K562 (cell line): ENCODE results near the gene AMDHD2. TPM values are rescaled to one million over a fixed set of nuclear protein-coding genes. Genes with fewer than 3 reads are reported as not detected.

Experiments
- ATAC-seq: fragments of 200-7000 bp; cut with Tn5 transposase; 3 replicates; pipeline ENCODE4 v1.9.1; 2020; ENCODE audit warnings: moderate library complexity
- BruUV-seq: library from RNA; stranded (reverse); fragments of 400-500 nt; replicated peaks from 2 replicates; lab custom pipeline; 2021; lab: Mats Ljungman, UMichigan
- CTCF ChIA-PET: fragments of 300-600 bp; formaldehyde crosslinking; extraction: SDS; loops from one replicate; lab custom pipeline; 2021; ENCODE audit warnings: low intra/inter-chr PET ratio; lab: Yijun Ruan, JAX
- POLR2A ChIA-PET: fragments of 300-600, 350-650 bp; sonication (Branson Sonifier 250); formaldehyde crosslinking; extraction: SDS; loops from one replicate; lab custom pipeline; 2021; ENCODE audit warnings: antibody characterized with exemption, inconsistent platforms; lab: Yijun Ruan, JAX
- DNase-seq, 4 experiments: peaks; one replicate each; pipeline versions ENCODE4 v3.0.0 to v3.0.0-alpha.2; 2011 to 2018; ENCODE audit warnings: low spot score in 3 of 4, mixed read lengths in 3 of 4; ENCODE audit errors: extremely low read depth in 1 of 4
- FAIRE-seq: peaks from 2 replicates; lab custom pipeline; 2011; peaks lifted over from hg19 to GRCh38; lab: Jason Lieb, UNC
- H2AFZ ChIP-seq: 2 replicates; pipeline ENCODE4 v1.6.0; 2011; ENCODE audit warnings: low read depth, low read length, control low read depth, inconsistent platforms
- H3K27ac ChIP-seq: fragments of 200-600 bp; 3 replicates; pipeline ENCODE4 v1.8.0; 2011; ENCODE audit warnings: low read depth, mild to moderate bottlenecking, control low read depth, inconsistent platforms, low read length, moderate library complexity, mixed read lengths; ENCODE audit errors: extremely low read depth
- H3K27me3 ChIP-seq, 2 experiments: fragments of 300-600 bp in 1 of 2; 2 replicates in 1 of 2; 3 replicates in 1 of 2; pipeline versions ENCODE4 v1.6.0 to v1.8.0; 2011; ENCODE audit warnings: inconsistent platforms in 2 of 2, low read length in 2 of 2, mild to moderate bottlenecking in 1 of 2, mixed read lengths in 1 of 2, moderate library complexity in 1 of 2; ENCODE audit not compliant: control insufficient read depth in 2 of 2, insufficient read depth in 2 of 2
- H3K36me3 ChIP-seq: fragments of 300-600 bp; 3 replicates; pipeline ENCODE4 v1.8.0; 2011; ENCODE audit warnings: mild to moderate bottlenecking, low read length, inconsistent platforms; ENCODE audit not compliant: control insufficient read depth, insufficient read depth
- H3K4me1 ChIP-seq, 2 experiments: fragments of 200-600 bp in 1 of 2; replicated peaks in 1 of 2; 2 replicates in 1 of 2; 3 replicates in 1 of 2; pipeline versions ENCODE4 v1.5.1 to v1.8.0; 2011; ENCODE audit warnings: inconsistent platforms in 2 of 2, low read length in 2 of 2, mild to moderate bottlenecking in 1 of 2, mixed read lengths in 1 of 2, moderate library complexity in 1 of 2; ENCODE audit not compliant: control insufficient read depth in 2 of 2, insufficient read depth in 2 of 2
- H3K4me2 ChIP-seq: 2 replicates; pipeline ENCODE4 v1.6.1; 2011; ENCODE audit warnings: low read length, control low read depth, inconsistent platforms, mixed read lengths; ENCODE audit not compliant: insufficient read depth
- H3K4me3 ChIP-seq: fragments of 200-600 bp; sonication (generic), shearing (Covaris generic); 2 replicates; pipeline ENCODE4 v1.5.1; 2016; ENCODE audit warnings: control low read depth, inconsistent platforms
- H3K79me2 ChIP-seq: fragments of 200-600 bp; 3 replicates; pipeline ENCODE4 v1.8.0; 2011; ENCODE audit warnings: low read length, inconsistent platforms; ENCODE audit not compliant: control insufficient read depth, insufficient read depth
- H3K9ac ChIP-seq, 2 experiments: 2 replicates each; pipeline versions ENCODE4 v1.6.0 to v1.6.1; 2011; ENCODE audit warnings: low read depth in 2 of 2, low read length in 2 of 2, control low read depth in 1 of 2, inconsistent platforms in 1 of 2, mild to moderate bottlenecking in 1 of 2, mixed read lengths in 1 of 2; ENCODE audit not compliant: insufficient read depth in 1 of 2
- H3K9me1 ChIP-seq: one replicate; pipeline ENCODE4 v1.6.0; 2011; ENCODE audit warnings: inconsistent platforms, mild to moderate bottlenecking, low read length, moderate library complexity; ENCODE audit not compliant: control insufficient read depth, insufficient read depth
- H3K9me3 ChIP-seq: replicated peaks from 2 replicates; pipeline ENCODE4 v1.5.1; 2011; ENCODE audit warnings: low read depth, low read length, inconsistent platforms; ENCODE audit not compliant: control insufficient read depth, insufficient read depth
- H4K20me1 ChIP-seq: replicated peaks from 2 replicates; pipeline ENCODE4 v1.6.1; 2011; ENCODE audit warnings: low read length, inconsistent platforms, mixed read lengths; ENCODE audit not compliant: control insufficient read depth, insufficient read depth
- CHCHD3 ChIP-seq: fragments of 250-450 bp; sonication (Bioruptor Pico); IDR thresholded peaks from 2 replicates; pipeline ENCODE4 v2.1.2; 2022; ENCODE audit warnings: mild to moderate bottlenecking
- CTCFL ChIP-seq: IDR thresholded peaks from 2 replicates; pipeline ENCODE4 v1.6.1; 2011; ENCODE audit warnings: borderline replicate concordance, low read depth, mild to moderate bottlenecking, moderate library complexity, low read length; ENCODE audit not compliant: insufficient read depth, poor library complexity, severe bottlenecking
- DNMT1 ChIP-seq: fragments of 450-650 bp; IDR thresholded peaks from 2 replicates; pipeline ENCODE4 v1.6.1; 2016; ENCODE audit warnings: antibody characterized with exemption, mild to moderate bottlenecking
- EP400 ChIP-seq: fragments of 450-650 bp; IDR thresholded peaks from 2 replicates; pipeline ENCODE4 v1.6.1; 2017; ENCODE audit warnings: antibody characterized with exemption, mild to moderate bottlenecking, moderate library complexity
- ETS2 ChIP-seq: IDR thresholded peaks from 2 replicates; pipeline ENCODE4 v1.6.1; 2016; ENCODE audit warnings: borderline replicate concordance, missing genetic modification characterization, mild to moderate bottlenecking, moderate library complexity, missing compliant biosample characterization; ENCODE audit not compliant: poor library complexity, severe bottlenecking
- HOXB6 ChIP-seq: fragments of 250-450 bp; sonication (Bioruptor Pico); IDR thresholded peaks from 2 replicates; pipeline ENCODE4 v1.5.1; 2022; ENCODE audit warnings: mild to moderate bottlenecking, borderline replicate concordance
- IRF2 ChIP-seq: sonication (generic); formaldehyde crosslinking; IDR thresholded peaks from 2 replicates; pipeline ENCODE4 v1.8.1; 2022; ENCODE audit warnings: mild to moderate bottlenecking, missing genetic modification reagents
- PHF20 ChIP-seq: fragments of 450-650 bp; IDR thresholded peaks from 2 replicates; pipeline ENCODE4 v1.6.1; 2018; ENCODE audit not compliant: partially characterized antibody
- PHTF2 ChIP-seq: fragments of 250-450 bp; sonication (Bioruptor Pico); IDR thresholded peaks from 2 replicates; pipeline ENCODE4 v1.5.0; 2021; ENCODE audit warnings: mild to moderate bottlenecking
- RFX5 ChIP-seq: IDR thresholded peaks from 2 replicates; pipeline ENCODE4 v1.6.1; 2011; ENCODE audit warnings: low read depth, mild to moderate bottlenecking, improper control_type of control experiment, low read length
- SUPT5H ChIP-seq: fragments of 450-650 bp; IDR thresholded peaks from 2 replicates; pipeline ENCODE4 v1.6.1; 2016
- ZFP36 ChIP-seq: fragments of 150-350 bp; IDR thresholded peaks from 2 replicates; pipeline ENCODE4 v1.6.1; 2018; ENCODE audit warnings: low read length, low read depth; ENCODE audit not compliant: partially characterized antibody
- ZNF197 ChIP-seq: fragments of 200-800 bp; sonication (Bioruptor generic); IDR thresholded peaks from 2 replicates; pipeline ENCODE4 v1.6.1; 2016; ENCODE audit warnings: low read depth, missing genetic modification characterization, missing compliant biosample characterization
- ZNF830 ChIP-seq: fragments of 250-450 bp; sonication (Bioruptor Pico); IDR thresholded peaks from 2 replicates; pipeline ENCODE4 v1.5.0; 2021; ENCODE audit warnings: mild to moderate bottlenecking
- WGBS: fragments of 100-300 bp; shearing (Covaris generic); methylation state at CpG from one replicate; pipeline ENCODE4 v1.1.6; 2016; ENCODE audit warnings: low coverage, mixed read lengths; ENCODE audit not compliant: insufficient coverage; ENCODE audit errors: missing lambda C conversion rate; 5-methylcytosine and 5-hydroxymethylcytosine counted together
- in situ Hi-C: fragments of 300-500 bp; cut with MboI; formaldehyde crosslinking; loops from 4 replicates; pipeline ENCODE4 v1.15.0; 2018; ENCODE audit warnings: inconsistent platforms, mixed read lengths
- intact Hi-C: fragments of 100-400 bp; cut with micrococcal nuclease; formaldehyde crosslinking; loops from 2 replicates; pipeline ENCODE4 v1.14.2; 2022
- polyA plus RNA-seq, 8 experiments: library from polyadenylated mRNA; depleted of rRNA in 4 of 8; stranded (reverse) in 5 of 8; unstranded in 3 of 8; fragments of >200 nt; fragmentation: Nextera tagmentation in 2 of 8; fragmentation: Illumina TruSeq in 1 of 8; extraction: Ambion mirVana in 2 of 8; extraction: Trizol in 1 of 8; gene quantifications; 2 replicates each; pipeline versions ENCODE4 v1.2.1 to v1.2.3, GENCODE V29; 2011 to 2014; ENCODE audit warnings: inconsistent platforms in 1 of 8, missing spikeins in 1 of 8
- total RNA-seq, 7 experiments: library from RNA; depleted of rRNA in 6 of 7; stranded (reverse); fragments of >200 nt in 6 of 7; fragmentation: Illumina TruSeq in 2 of 7; extraction: Trizol in 2 of 7; gene quantifications; 2 replicates each; pipeline versions ENCODE4 v1.2.1 to v1.2.3, GENCODE V29; 2011 to 2021; ENCODE audit warnings: low replicate concordance in 1 of 7
- TF ChIP-seq, protein P1 (sequence below): fragments of 250-450 bp; sonication (Bioruptor Pico); IDR thresholded peaks from 2 replicates; pipeline ENCODE4 v1.9.0; 2021; ENCODE audit warnings: mild to moderate bottlenecking, inconsistent platforms

AMDHD2 gene
- total and polyA plus RNA-seq, 9 of the 15 experiments (the other 6 are each of a cell fraction or from before 2014, with no cell fraction given) = 0.38 to 56.9 (median 18.3) TPM; not detected in 1

- ChIA-PET POLR2A (interaction anchor here (0.7 to 1.5 kb wide), 3 partner anchors 9 to 12 kb away, joined by 4 to 9 read pairs (median 5); no protein-coding TSS in a partner anchor), CTCF (no interaction called here)
- 89% methylated on average over 8 of the region's 9 CpGs for WGBS
- intact Hi-C loops = no loop called here
- Histone ChIP-seq H3K9me1 (no peaks in the 10 kb centered on the region), H3K4me3 (no peak overlapping the region), H3K36me3 (peaks cover 67% of the 10 kb centered on the region; the same call in 2 of the 3 replicates), H2AFZ (no peak overlapping the region), H3K27me3 (no peaks in the 10 kb centered on the region), H3K9ac (peak overlapping the region in 1 of 2 experiments; percentile 6; a peak in 1 of 4 replicates), H3K9me3 (no peaks in the 10 kb centered on the region), H3K79me2 (peaks cover 19% of the 10 kb centered on the region), H3K4me1 (peaks cover 7 to 46% of the 10 kb centered on the region in 2 experiments), H4K20me1 (peaks cover under 1% of the 10 kb centered on the region; the same call in 1 of the 2 replicates)
- FAIRE-seq (no peak), ATAC-seq (no peak)
- no peak for TF ChIP-seq CTCFL
- no peak for TF ChIP-seq RFX5
- no peak for TF ChIP-seq PHF20
- TF ChIP-seq CHCHD3 (CRISPR knock-in tag) = no peak
- TF ChIP-seq HOXB6 (CRISPR knock-in tag) = no peak
- no peak for TF ChIP-seq SUPT5H
- no peak for TF ChIP-seq IRF2 (CRISPR knock-in tag)
- TF ChIP-seq ZNF197 (CRISPR knock-in tag) = no peak
- TF ChIP-seq, protein P1, sequence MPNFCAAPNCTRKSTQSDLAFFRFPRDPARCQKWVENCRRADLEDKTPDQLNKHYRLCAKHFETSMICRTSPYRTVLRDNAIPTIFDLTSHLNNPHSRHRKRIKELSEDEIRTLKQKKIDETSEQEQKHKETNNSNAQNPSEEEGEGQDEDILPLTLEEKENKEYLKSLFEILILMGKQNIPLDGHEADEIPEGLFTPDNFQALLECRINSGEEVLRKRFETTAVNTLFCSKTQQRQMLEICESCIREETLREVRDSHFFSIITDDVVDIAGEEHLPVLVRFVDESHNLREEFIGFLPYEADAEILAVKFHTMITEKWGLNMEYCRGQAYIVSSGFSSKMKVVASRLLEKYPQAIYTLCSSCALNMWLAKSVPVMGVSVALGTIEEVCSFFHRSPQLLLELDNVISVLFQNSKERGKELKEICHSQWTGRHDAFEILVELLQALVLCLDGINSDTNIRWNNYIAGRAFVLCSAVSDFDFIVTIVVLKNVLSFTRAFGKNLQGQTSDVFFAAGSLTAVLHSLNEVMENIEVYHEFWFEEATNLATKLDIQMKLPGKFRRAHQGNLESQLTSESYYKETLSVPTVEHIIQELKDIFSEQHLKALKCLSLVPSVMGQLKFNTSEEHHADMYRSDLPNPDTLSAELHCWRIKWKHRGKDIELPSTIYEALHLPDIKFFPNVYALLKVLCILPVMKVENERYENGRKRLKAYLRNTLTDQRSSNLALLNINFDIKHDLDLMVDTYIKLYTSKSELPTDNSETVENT (CRISPR knock-in tag) = no peak
- TF ChIP-seq EP400 = no peak
- TF ChIP-seq ETS2 (tag) = no peak
- TF ChIP-seq DNMT1 = no peak
- no peak for TF ChIP-seq PHTF2
- no peak for TF ChIP-seq ZNF830 (CRISPR knock-in tag)
- no peak for TF ChIP-seq ZFP36
- TF ChIP-seq, all 486 proteins: peak for 0
- H3K27ac ChIP-seq = no peak overlapping the region
- BruUV-seq = no TSS peak
- H3K4me2 ChIP-seq = no peak overlapping the region
- in situ Hi-C loops = no loop called here
- no peak for DNase-seq
Observed at GRCh38 chr16:2524339-2524938, 4.3 kb downstream of the AMDHD2 start.
